HCT116 (cell line): ENCODE results near the gene DMD.

ENCODE experiments used
- FOSL1 ChIP-seq: IDR thresholded peaks from 2 replicates; pipeline ENCODE4 v1.6.1; 2012; ENCODE audit warnings: low read depth
- POLR2A ChIP-seq: IDR thresholded peaks from 2 replicates; pipeline ENCODE4 v1.7.0; 2011; ENCODE audit warnings: borderline replicate concordance; ENCODE audit not compliant: insufficient read depth, insufficient read length; ENCODE audit errors: extremely low read depth
- POLR2AphosphoS5 ChIP-seq: IDR thresholded peaks from 2 replicates; pipeline ENCODE4 v1.6.1; 2011; ENCODE audit warnings: mild to moderate bottlenecking, low read depth, low read length, moderate library complexity
- YY1 ChIP-seq: IDR thresholded peaks from 2 replicates; pipeline ENCODE4 v1.6.1; 2011; ENCODE audit warnings: low read length, low read depth, moderate library complexity, mild to moderate bottlenecking; ENCODE audit not compliant: insufficient replicate concordance; ENCODE audit errors: extremely low read depth
- TF ChIP-seq, protein P1 (sequence below), 3 experiments: fragments of 200-600 bp in 1 of 3; sonication (generic) in 1 of 3; IDR thresholded peaks in 2 of 3; conservative IDR thresholded peaks in 1 of 3; 2 replicates each; pipeline ENCODE4 v1.5.1; 2012 to 2017; ENCODE audit warnings: low read depth in 2 of 3, low read length in 2 of 3, antibody characterized with exemption in 1 of 3, borderline replicate concordance in 1 of 3, control low read depth in 1 of 3, mild to moderate bottlenecking in 1 of 3, mixed read lengths in 1 of 3, mixed run types in 1 of 3, moderate library complexity in 1 of 3; ENCODE audit not compliant: insufficient read depth in 1 of 3
- TF ChIP-seq, protein P2 (sequence below): IDR thresholded peaks from 2 replicates; pipeline ENCODE4 v1.6.1; 2012; ENCODE audit warnings: low read depth
- TF ChIP-seq, protein P3 (sequence below): IDR thresholded peaks from 2 replicates; pipeline ENCODE4 v1.6.1; 2012

DNA sequence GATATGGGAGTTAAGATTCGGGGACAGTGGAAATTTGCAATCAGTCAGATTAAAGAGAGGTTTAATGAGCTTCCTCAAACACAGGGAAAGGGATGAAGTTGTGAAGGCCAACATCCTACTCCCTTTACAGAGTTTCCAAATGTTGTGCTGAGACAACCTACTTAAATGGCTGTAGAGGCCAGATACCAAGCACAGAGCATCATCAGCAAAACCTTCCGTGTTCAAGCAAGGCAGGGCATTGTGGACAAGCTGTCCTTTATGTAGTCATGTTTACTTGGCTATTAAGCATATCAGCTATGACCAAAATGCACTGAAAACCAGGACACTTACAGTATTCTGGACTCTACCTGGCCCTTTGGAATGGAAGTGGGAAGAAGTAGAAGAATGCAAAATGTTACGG, 197.3 kb downstream of the DMD start:
- TF ChIP-seq POLR2AphosphoS5 (no peak), YY1 (no peak), POLR2A (no peak), FOSL1 (no peak)
- TF ChIP-seq, protein P1, sequence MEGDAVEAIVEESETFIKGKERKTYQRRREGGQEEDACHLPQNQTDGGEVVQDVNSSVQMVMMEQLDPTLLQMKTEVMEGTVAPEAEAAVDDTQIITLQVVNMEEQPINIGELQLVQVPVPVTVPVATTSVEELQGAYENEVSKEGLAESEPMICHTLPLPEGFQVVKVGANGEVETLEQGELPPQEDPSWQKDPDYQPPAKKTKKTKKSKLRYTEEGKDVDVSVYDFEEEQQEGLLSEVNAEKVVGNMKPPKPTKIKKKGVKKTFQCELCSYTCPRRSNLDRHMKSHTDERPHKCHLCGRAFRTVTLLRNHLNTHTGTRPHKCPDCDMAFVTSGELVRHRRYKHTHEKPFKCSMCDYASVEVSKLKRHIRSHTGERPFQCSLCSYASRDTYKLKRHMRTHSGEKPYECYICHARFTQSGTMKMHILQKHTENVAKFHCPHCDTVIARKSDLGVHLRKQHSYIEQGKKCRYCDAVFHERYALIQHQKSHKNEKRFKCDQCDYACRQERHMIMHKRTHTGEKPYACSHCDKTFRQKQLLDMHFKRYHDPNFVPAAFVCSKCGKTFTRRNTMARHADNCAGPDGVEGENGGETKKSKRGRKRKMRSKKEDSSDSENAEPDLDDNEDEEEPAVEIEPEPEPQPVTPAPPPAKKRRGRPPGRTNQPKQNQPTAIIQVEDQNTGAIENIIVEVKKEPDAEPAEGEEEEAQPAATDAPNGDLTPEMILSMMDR (IDR thresholded peaks at IDR 0.05 in 2 of 3, conservative IDR thresholded peaks at IDR 0.05 in 1 of 3; ENCODE audit: borderline replicate concordance in 1 of 3, insufficient read depth in 1 of 3, low read depth in 2 of 3, low read length in 2 of 3): no peak
- TF ChIP-seq, protein P2, sequence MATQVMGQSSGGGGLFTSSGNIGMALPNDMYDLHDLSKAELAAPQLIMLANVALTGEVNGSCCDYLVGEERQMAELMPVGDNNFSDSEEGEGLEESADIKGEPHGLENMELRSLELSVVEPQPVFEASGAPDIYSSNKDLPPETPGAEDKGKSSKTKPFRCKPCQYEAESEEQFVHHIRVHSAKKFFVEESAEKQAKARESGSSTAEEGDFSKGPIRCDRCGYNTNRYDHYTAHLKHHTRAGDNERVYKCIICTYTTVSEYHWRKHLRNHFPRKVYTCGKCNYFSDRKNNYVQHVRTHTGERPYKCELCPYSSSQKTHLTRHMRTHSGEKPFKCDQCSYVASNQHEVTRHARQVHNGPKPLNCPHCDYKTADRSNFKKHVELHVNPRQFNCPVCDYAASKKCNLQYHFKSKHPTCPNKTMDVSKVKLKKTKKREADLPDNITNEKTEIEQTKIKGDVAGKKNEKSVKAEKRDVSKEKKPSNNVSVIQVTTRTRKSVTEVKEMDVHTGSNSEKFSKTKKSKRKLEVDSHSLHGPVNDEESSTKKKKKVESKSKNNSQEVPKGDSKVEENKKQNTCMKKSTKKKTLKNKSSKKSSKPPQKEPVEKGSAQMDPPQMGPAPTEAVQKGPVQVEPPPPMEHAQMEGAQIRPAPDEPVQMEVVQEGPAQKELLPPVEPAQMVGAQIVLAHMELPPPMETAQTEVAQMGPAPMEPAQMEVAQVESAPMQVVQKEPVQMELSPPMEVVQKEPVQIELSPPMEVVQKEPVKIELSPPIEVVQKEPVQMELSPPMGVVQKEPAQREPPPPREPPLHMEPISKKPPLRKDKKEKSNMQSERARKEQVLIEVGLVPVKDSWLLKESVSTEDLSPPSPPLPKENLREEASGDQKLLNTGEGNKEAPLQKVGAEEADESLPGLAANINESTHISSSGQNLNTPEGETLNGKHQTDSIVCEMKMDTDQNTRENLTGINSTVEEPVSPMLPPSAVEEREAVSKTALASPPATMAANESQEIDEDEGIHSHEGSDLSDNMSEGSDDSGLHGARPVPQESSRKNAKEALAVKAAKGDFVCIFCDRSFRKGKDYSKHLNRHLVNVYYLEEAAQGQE: no peak
- TF ChIP-seq, protein P3, sequence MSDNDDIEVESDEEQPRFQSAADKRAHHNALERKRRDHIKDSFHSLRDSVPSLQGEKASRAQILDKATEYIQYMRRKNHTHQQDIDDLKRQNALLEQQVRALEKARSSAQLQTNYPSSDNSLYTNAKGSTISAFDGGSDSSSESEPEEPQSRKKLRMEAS: no peak
